ENCODE measurements around the gene CD68. TPM values are rescaled to one million over a fixed set of nuclear protein-coding genes. Genes with fewer than 3 reads are reported as not detected.

Gene CD68
- polyA plus RNA-seq, 3 donors = 642 to 884 (median 744) TPM

- H3K36me3 ChIP-seq (replicated peaks in 1 of 2; ENCODE audit: control insufficient read depth in 1 of 2, insufficient read depth in 2 of 2, low read length in 2 of 2) = peaks cover 67 to 69% of the 10 kb centered on the region in 2 donors
- H2AFZ ChIP-seq (ENCODE audit: insufficient read depth, low read depth, low read length, poor library complexity, severe bottlenecking) = no peak within 1 kb of the TSS
- peaks cover 38 to 47% of the 10 kb centered on the region in 2 donors for H3K4me1 ChIP-seq (ENCODE audit: control insufficient read depth in 1 of 2, insufficient read depth in 2 of 2, low read length in 2 of 2)
- H3K27me3 ChIP-seq (ENCODE audit: control insufficient read depth in 2 of 2, insufficient read depth in 2 of 2, low read length in 2 of 2) = no peaks in the 10 kb centered on the region
- H3K36me3 Mint-ChIP-seq = peaks cover 64 to 78% of the 10 kb centered on the region in 2 donors
- WGBS (ENCODE audit: insufficient coverage) = 71% methylated on average over 17 of the region's 24 CpGs
- no peaks in the 10 kb centered on the region for H3K27me3 Mint-ChIP-seq (ENCODE audit: low read depth in 3 of 3)
- no peaks in the 10 kb centered on the region for H3K9me3 Mint-ChIP-seq
- peak within 1 kb of the TSS in 1 of 3 experiments; percentile 58 for H3K4me3 ChIP-seq (replicated peaks in 1 of 3; ENCODE audit: low read depth in 2 of 3, low read length in 3 of 3)
- no peak within 1 kb of the TSS for H3K4me3 Mint-ChIP-seq
- TF ChIP-seq, protein P1, sequence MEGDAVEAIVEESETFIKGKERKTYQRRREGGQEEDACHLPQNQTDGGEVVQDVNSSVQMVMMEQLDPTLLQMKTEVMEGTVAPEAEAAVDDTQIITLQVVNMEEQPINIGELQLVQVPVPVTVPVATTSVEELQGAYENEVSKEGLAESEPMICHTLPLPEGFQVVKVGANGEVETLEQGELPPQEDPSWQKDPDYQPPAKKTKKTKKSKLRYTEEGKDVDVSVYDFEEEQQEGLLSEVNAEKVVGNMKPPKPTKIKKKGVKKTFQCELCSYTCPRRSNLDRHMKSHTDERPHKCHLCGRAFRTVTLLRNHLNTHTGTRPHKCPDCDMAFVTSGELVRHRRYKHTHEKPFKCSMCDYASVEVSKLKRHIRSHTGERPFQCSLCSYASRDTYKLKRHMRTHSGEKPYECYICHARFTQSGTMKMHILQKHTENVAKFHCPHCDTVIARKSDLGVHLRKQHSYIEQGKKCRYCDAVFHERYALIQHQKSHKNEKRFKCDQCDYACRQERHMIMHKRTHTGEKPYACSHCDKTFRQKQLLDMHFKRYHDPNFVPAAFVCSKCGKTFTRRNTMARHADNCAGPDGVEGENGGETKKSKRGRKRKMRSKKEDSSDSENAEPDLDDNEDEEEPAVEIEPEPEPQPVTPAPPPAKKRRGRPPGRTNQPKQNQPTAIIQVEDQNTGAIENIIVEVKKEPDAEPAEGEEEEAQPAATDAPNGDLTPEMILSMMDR (IDR thresholded peaks at IDR 0.05) = no peak
- H3K27ac ChIP-seq (ENCODE audit: low read depth in 1 of 2, low read length in 2 of 2) = peak within 1 kb of the TSS in 1 of 2 donors; percentile 76
- H3K4me2 ChIP-seq (replicated peaks; ENCODE audit: extremely low read depth, low read length, poor library complexity, severe bottlenecking) = peak within 1 kb of the TSS; percentile 66
- H3K27ac Mint-ChIP-seq = peak within 1 kb of the TSS in 6 of 7 donors; percentile 15 to 74 (median 38)
- intact Hi-C loops (cut with micrococcal nuclease) = loop anchor here (2.0 to 5.0 kb wide), 3 partner anchors 17 to 88 kb away; no protein-coding TSS in a partner anchor
- no peaks in the 10 kb centered on the region for H3K9me3 ChIP-seq (replicated peaks in 1 of 2; ENCODE audit: control insufficient read depth in 1 of 2, insufficient read depth in 1 of 2, low read length in 2 of 2)
- peaks cover 17% of the 10 kb centered on the region for H4K20me1 ChIP-seq (ENCODE audit: insufficient read depth, low read length)
- H3K79me2 ChIP-seq (ENCODE audit: insufficient read depth, low read length) = peaks cover 31% of the 10 kb centered on the region
- DNase-seq = no peak
- H3K4me1 Mint-ChIP-seq = peaks cover 26% of the 10 kb centered on the region
- H3K9ac ChIP-seq (ENCODE audit: insufficient read depth, low read length, poor library complexity, severe bottlenecking) = peak within 1 kb of the TSS; percentile 15
These were observed 10.7 kb downstream of the CD68 start, which contains the start of gene SOX15 for GRCh38 chr17:7589891-7590691. SOX15 (minus strand) TSS chr17:7590094; CDS start chr17:7589676, 418 bp downstream.

- DNase-seq = no peak
- peaks cover 24% of the 10 kb centered on the region for H3K79me2 ChIP-seq (ENCODE audit: insufficient read depth, low read length)
- WGBS (ENCODE audit: insufficient coverage) = no CpG with 5 or more reads among the region's 4 CpGs
- Mint-ChIP-seq H3K9me3 (no peaks in the 10 kb centered on the region), H3K27ac (peak overlapping the region in 3 of 7 donors; percentile 42 to 74 (median 60)), H3K4me3 (no peak overlapping the region), H3K27me3 (ENCODE audit: low read depth in 3 of 3) (no peaks in the 10 kb centered on the region), H3K4me1 (peaks cover 19% of the 10 kb centered on the region), H3K36me3 (peaks cover 69 to 82% of the 10 kb centered on the region in 2 donors)
- H4K20me1 ChIP-seq (ENCODE audit: insufficient read depth, low read length) = peaks cover 17% of the 10 kb centered on the region
- H2AFZ ChIP-seq (ENCODE audit: insufficient read depth, low read depth, low read length, poor library complexity, severe bottlenecking) = no peak overlapping the region
- H3K27me3 ChIP-seq (ENCODE audit: control insufficient read depth in 2 of 2, insufficient read depth in 2 of 2, low read length in 2 of 2) = no peaks in the 10 kb centered on the region
- TF ChIP-seq, protein P1 (IDR thresholded peaks at IDR 0.05) = no peak
- no peaks in the 10 kb centered on the region for H3K9me3 ChIP-seq (replicated peaks in 1 of 2; ENCODE audit: control insufficient read depth in 1 of 2, insufficient read depth in 1 of 2, low read length in 2 of 2)
- H3K27ac ChIP-seq (ENCODE audit: low read depth in 1 of 2, low read length in 2 of 2) = no peak overlapping the region
- H3K36me3 ChIP-seq (replicated peaks in 1 of 2; ENCODE audit: control insufficient read depth in 1 of 2, insufficient read depth in 2 of 2, low read length in 2 of 2) = peaks cover 73 to 76% of the 10 kb centered on the region in 2 donors
- H3K4me1 ChIP-seq (ENCODE audit: control insufficient read depth in 1 of 2, insufficient read depth in 2 of 2, low read length in 2 of 2) = peaks cover 34 to 41% of the 10 kb centered on the region in 2 donors
- intact Hi-C loops (cut with micrococcal nuclease) = no loop called here
- no peak overlapping the region for H3K9ac ChIP-seq (ENCODE audit: insufficient read depth, low read length, poor library complexity, severe bottlenecking)
- H3K4me3 ChIP-seq (replicated peaks in 1 of 3; ENCODE audit: low read depth in 2 of 3, low read length in 3 of 3) = no peak overlapping the region
- no peak overlapping the region for H3K4me2 ChIP-seq (replicated peaks; ENCODE audit: extremely low read depth, low read length, poor library complexity, severe bottlenecking)
These were observed 11.3 kb downstream of the CD68 start for GRCh38 chr17:7590743-7591142.

Data from CD14-positive monocyte (primary cell).